Natural killer cell treated with Interleukin-12 subunit alpha and Interleukin-12 subunit beta and Interleukin-15 and Interleukin-18, amount 100 ng/mL, for 72 hours (primary cell): Measurements from ENCODE around the gene C22orf42. TPM values are rescaled to one million over a fixed set of nuclear protein-coding genes. Genes with fewer than 3 reads are reported as not detected.

Experiments used
- ATAC-seq, 2 donors: fragments of 150-1000 bp; cut with Tn5 transposase in 1 of 2; sonication (Bioruptor Pico), chemical (Tn5 transposase) in 1 of 2; 2 replicates each; pipeline ENCODE4 v1.10.0; 2021
- DNase-seq: peaks from one replicate; pipeline ENCODE4 v3.0.0; 2022; ENCODE audit warnings: low spot score
- H3K27ac Mint-ChIP-seq, 2 donors: 1 replicate in 1 of 2; 2 replicates in 1 of 2; pipeline ENCODE4 v1.8.0; 2022; ENCODE audit warnings: mixed read lengths in 2 of 2, mild to moderate bottlenecking in 1 of 2, moderate library complexity in 1 of 2
- H3K27me3 Mint-ChIP-seq, 2 donors: 1 replicate in 1 of 2; 2 replicates in 1 of 2; pipeline ENCODE4 v1.8.0; 2022; ENCODE audit warnings: mixed read lengths in 2 of 2
- H3K36me3 Mint-ChIP-seq: one replicate; pipeline ENCODE4 v1.8.0; 2022; ENCODE audit warnings: mixed read lengths
- H3K4me1 Mint-ChIP-seq, 2 donors: 1 replicate in 1 of 2; 2 replicates in 1 of 2; pipeline ENCODE4 v1.8.0; 2022; ENCODE audit warnings: low read depth in 2 of 2, mixed read lengths in 2 of 2, mild to moderate bottlenecking in 1 of 2
- H3K4me3 Mint-ChIP-seq: one replicate; pipeline ENCODE4 v1.8.0; 2022; ENCODE audit warnings: mixed read lengths
- H3K9me3 Mint-ChIP-seq: 2 replicates; pipeline ENCODE4 v1.8.0; 2022; ENCODE audit warnings: mixed read lengths
- total RNA-seq, 2 donors: library from RNA; stranded (reverse); gene quantifications; one replicate each; pipeline ENCODE4 v1.2.3, GENCODE V29; 2022

C22orf42 gene, protein sequence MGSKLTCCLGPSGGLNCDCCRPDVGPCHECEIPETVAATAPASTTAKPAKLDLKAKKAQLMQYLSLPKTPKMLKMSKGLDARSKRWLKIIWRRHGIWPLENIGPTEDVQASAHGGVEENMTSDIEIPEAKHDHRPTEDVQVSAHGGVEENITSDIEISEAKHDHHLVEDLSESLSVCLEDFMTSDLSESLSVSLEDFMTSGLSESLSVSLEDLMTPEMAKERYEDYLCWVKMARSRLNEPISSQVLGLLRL
- total RNA-seq, result not detected

GRCh38 chr22:32158712-32159533 lies at the start of gene C22orf42:
Gene C22orf42, minus strand, starts transcription at chr22:32159303. Its CDS starts 88 bp downstream, at chr22:32159215.
- peaks cover 0 to 1% of the 10 kb centered on the region in 2 donors for H3K4me1 Mint-ChIP-seq
- H3K9me3 Mint-ChIP-seq, result no peaks in the 10 kb centered on the region
- peaks cover 17 to 22% of the 10 kb centered on the region in 2 donors for H3K27me3 Mint-ChIP-seq
- no peak within 1 kb of the TSS for H3K4me3 Mint-ChIP-seq
- no peak for DNase-seq
- H3K27ac Mint-ChIP-seq, result no peak within 1 kb of the TSS
- no peaks in the 10 kb centered on the region for H3K36me3 Mint-ChIP-seq
- ATAC-seq, result no peak

DNA sequence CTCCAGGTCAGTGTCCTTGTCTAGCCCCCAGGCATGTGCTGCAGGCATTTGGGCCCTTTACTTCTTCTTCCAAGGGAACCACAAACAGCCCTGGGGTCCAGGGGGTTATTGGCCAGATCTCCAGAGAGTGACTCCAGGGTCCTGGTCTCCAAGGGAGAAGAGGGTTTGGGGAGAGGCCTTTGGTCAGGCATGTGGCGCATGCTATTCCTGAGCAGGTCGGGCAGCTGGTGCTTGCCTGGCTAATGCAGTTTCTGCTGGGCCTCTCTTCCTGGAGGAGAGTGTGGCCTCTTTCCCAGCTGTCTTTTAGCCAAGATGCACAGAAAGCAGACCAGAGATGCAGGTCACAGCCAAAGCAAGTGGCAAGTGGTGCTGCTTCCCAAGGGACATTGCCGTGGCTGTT lies 49.6 kb upstream of the C22orf42 start:
- Mint-ChIP-seq H3K9me3 (no peaks in the 10 kb centered on the region), H3K27ac (no peak overlapping the region), H3K4me3 (no peak overlapping the region), H3K4me1 (peaks cover 4 to 24% of the 10 kb centered on the region in 2 donors), H3K36me3 (no peaks in the 10 kb centered on the region), H3K27me3 (peaks cover 0 to 18% of the 10 kb centered on the region in 2 donors)
- DNase-seq (no peak), ATAC-seq (no peak)

DNA sequence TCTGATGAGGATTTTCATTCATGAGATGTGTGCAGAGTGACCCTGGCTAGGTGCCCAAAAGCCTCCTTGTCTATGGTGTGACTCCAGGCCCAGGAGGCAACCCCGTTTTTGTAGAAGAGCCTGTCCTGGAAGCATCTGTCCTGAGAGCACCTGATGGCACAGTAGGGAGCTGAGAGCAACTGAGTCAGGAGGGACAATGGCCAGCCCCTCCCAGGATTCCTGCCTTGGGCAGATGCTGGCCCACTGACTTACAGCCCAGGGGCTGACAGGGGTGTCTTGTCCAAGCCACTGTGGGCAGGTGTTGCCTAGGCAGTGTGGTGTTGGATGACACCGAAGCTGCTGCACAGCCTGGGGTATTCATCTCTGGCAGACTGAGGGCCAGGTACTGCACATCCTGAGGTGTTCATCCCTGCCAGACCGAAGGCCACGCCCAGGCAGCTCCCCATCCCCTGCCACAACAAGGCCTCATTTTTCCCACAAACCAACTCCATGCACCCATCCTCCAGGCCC lies 48.9 kb upstream of the C22orf42 start:
- Mint-ChIP-seq H3K27me3 (peaks cover 0 to 20% of the 10 kb centered on the region in 2 donors), H3K9me3 (no peaks in the 10 kb centered on the region), H3K27ac (no peak overlapping the region), H3K36me3 (no peaks in the 10 kb centered on the region), H3K4me3 (no peak overlapping the region), H3K4me1 (peaks cover 4 to 24% of the 10 kb centered on the region in 2 donors)
- DNase-seq (no peak), ATAC-seq (no peak)

GRCh38 chr22:32206774-32207758 lies 48.0 kb upstream of the C22orf42 start:
- Mint-ChIP-seq H3K36me3 (no peaks in the 10 kb centered on the region), H3K27ac (no peak overlapping the region), H3K27me3 (peaks cover 4 to 18% of the 10 kb centered on the region in 2 donors), H3K9me3 (no peaks in the 10 kb centered on the region), H3K4me3 (no peak overlapping the region), H3K4me1 (peaks cover 4 to 27% of the 10 kb centered on the region in 2 donors)
- DNase-seq (no peak), ATAC-seq (peak in 1 of 2 donors; percentile 33)

- ATAC-seq (no peak), DNase-seq (no peak)
- Mint-ChIP-seq H3K4me3 (no peak overlapping the region), H3K27me3 (peaks cover 7 to 20% of the 10 kb centered on the region in 2 donors), H3K36me3 (no peaks in the 10 kb centered on the region), H3K27ac (no peak overlapping the region), H3K4me1 (peaks cover 4 to 27% of the 10 kb centered on the region in 2 donors), H3K9me3 (no peaks in the 10 kb centered on the region)
Measured at GRCh38 chr22:32205974-32206773, 47.1 kb upstream of the C22orf42 start.

DNA sequence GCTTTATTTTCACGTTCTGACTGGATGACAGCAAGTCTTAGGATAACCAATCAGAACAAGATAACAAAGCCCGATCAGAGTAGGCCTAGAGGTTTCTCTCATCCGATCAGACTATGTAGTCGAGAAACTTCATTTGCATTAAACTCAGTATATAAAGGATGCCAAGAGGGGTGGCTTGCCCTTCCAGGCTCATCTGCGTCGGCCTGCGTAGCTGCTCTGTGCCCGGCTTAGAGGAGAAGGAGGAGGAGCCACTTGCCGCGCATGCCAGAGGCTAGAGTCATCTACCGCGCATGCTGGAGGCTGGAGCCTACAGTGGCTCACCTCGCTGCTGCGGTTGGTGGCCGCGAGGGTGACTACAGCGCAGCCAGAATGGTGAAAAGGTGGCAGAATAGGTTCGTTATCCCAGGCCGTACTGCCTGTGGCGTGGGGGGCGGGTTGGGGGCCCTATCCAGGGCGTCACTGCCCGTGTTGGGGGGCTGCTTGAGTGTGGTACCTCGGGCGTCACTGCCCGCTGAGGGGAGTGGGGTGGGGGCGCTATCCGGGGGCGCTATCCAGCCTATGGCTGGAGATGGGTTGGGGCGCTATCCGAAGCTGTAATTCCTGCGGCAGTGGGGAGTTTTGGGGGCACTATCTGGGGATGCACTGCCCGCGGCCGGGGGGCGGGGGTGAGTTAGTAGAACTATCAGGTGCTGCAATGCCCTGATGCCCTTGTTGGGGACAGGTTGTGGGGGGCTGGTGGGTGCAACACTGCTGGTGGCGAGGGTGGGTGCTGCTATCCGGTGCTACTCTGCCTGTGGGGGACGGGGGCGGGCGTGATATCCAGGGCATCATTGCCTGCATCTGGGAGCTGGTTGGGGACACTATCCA lies 46.0 kb upstream of the C22orf42 start, which contains the start of gene RFPL2:
TSS of gene RFPL2 (minus strand) at position 218 of the 867 bp plus-strand sequence. CDS start 2,622 bp downstream, outside the sequence.
- Mint-ChIP-seq H3K4me3 (peak within 1 kb of the TSS; percentile 51), H3K27me3 (peaks cover 7 to 26% of the 10 kb centered on the region in 2 donors), H3K27ac (peak within 1 kb of the TSS in 1 of 2 donors; percentile 11), H3K9me3 (no peaks in the 10 kb centered on the region), H3K36me3 (no peaks in the 10 kb centered on the region), H3K4me1 (peaks cover 4 to 27% of the 10 kb centered on the region in 2 donors)
- ATAC-seq, result peak; percentile 56 to 82
- DNase-seq, result no peak

DNA sequence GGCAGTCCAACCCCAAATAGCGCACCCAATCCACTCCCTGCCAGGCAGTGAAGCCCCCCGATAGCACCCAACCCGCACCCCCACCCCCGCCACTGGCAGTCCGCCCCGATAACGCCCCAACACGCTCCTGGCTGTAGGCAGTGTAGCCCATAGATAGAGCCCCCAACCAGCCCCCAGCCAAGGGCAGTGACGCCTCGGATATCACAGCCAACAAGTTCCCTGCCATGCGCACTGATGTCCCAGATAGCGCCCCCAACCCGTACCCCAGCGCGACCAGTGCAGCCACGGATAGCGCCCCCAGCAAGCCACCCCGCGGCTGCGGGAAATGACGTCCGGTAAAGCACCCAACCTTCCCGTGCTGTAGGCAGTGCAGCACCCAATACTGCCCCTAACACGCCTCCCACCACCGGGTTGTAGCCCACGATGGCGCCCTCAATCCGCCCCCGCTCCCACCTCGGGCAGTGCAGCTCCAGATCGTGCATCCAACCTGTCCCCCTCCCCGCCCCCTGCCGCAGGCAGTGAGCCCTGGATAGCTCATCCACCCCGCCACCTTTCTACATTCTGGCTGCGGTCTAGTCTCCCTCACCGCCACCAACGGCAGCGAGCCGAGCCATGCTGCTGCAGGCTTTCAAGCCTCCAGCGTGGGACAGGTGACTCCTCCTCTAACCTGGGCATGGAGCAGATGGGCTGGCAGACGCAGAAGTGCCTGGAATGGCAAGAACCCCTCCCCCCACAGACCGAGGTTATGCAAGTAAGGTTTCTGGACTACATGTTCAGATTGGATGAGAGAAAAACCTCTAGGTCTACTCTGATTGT lies 45.1 kb upstream of the C22orf42 start:
- Mint-ChIP-seq H3K27me3 (peaks cover 7 to 26% of the 10 kb centered on the region in 2 donors), H3K4me1 (peaks cover 4 to 27% of the 10 kb centered on the region in 2 donors), H3K27ac (peak overlapping the region in 1 of 2 donors; percentile 11), H3K4me3 (peak overlapping the region; percentile 51), H3K9me3 (no peaks in the 10 kb centered on the region), H3K36me3 (no peaks in the 10 kb centered on the region)
- no peak for ATAC-seq
- DNase-seq, result no peak

GRCh38 chr22:32203181-32204039 lies 44.3 kb upstream of the C22orf42 start:
- no peak for DNase-seq
- Mint-ChIP-seq H3K4me3 (peak overlapping the region; percentile 51), H3K27ac (no peak overlapping the region), H3K36me3 (no peaks in the 10 kb centered on the region), H3K27me3 (peaks cover 7 to 30% of the 10 kb centered on the region in 2 donors), H3K9me3 (no peaks in the 10 kb centered on the region), H3K4me1 (peaks cover 4 to 27% of the 10 kb centered on the region in 2 donors)
- ATAC-seq, result no peak

- peaks cover 4 to 27% of the 10 kb centered on the region in 2 donors for H3K4me1 Mint-ChIP-seq
- no peak overlapping the region for H3K4me3 Mint-ChIP-seq
- H3K9me3 Mint-ChIP-seq, result no peaks in the 10 kb centered on the region
- DNase-seq, result no peak
- no peaks in the 10 kb centered on the region for H3K36me3 Mint-ChIP-seq
- peaks cover 7 to 30% of the 10 kb centered on the region in 2 donors for H3K27me3 Mint-ChIP-seq
- no peak for ATAC-seq
- H3K27ac Mint-ChIP-seq, result no peak overlapping the region
Measured at GRCh38 chr22:32202539-32203180, 43.6 kb upstream of the C22orf42 start.

- no peak overlapping the region for H3K27ac Mint-ChIP-seq
Measured at GRCh38 chr22:32202161-32202538, 43.0 kb upstream of the C22orf42 start.

More at GRCh38 chr22:32202161-32202538, 43.0 kb upstream of the C22orf42 start:
- Mint-ChIP-seq H3K4me1 (peaks cover 4 to 27% of the 10 kb centered on the region in 2 donors), H3K4me3 (no peak overlapping the region), H3K27me3 (peaks cover 7 to 33% of the 10 kb centered on the region in 2 donors), H3K9me3 (no peaks in the 10 kb centered on the region), H3K36me3 (no peaks in the 10 kb centered on the region)
- no peak for DNase-seq
- ATAC-seq, result no peak
